ENCODE data around the gene ADD3.
"Not testable (repeated sequence)": the region's sequence is repeated elsewhere in the genome, so short reads cannot be mapped to it uniquely, and the experiment has no call there.

The ADD3 gene

DNA sequence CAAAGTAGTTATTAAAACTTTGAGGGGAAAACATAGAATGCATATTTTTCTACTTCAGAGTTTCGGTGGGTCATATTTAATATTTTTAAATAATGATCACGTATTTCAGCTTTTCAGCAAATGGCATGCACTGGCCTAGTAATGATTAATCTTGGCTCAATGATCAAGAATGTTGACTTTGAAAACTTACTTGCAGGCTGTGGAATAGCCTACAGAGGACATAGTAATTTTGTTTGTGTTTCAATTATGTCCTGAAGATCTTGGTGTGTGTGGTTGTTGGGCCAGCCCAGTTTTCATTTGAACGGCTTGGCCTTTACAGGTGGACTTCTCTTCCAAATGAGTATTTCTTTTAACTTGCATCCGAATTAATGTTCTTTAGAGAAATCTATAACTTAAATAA lies 35.1 kb downstream of the ADD3 start:
- H3K4me3 Mint-ChIP-seq: no peak overlapping the region
- H3K27ac Mint-ChIP-seq: no peak overlapping the region
- H3K27me3 Mint-ChIP-seq: no peaks in the 10 kb centered on the region
- no peak for DNase-seq
- peaks cover under 1 to 3% of the 10 kb centered on the region in 2 donors for H3K36me3 Mint-ChIP-seq
- H3K9me3 Mint-ChIP-seq: no peaks in the 10 kb centered on the region
- peaks cover 18 to 29% of the 10 kb centered on the region in 2 donors for H3K4me1 Mint-ChIP-seq
- ATAC-seq (replicated peaks): no peak

DNA sequence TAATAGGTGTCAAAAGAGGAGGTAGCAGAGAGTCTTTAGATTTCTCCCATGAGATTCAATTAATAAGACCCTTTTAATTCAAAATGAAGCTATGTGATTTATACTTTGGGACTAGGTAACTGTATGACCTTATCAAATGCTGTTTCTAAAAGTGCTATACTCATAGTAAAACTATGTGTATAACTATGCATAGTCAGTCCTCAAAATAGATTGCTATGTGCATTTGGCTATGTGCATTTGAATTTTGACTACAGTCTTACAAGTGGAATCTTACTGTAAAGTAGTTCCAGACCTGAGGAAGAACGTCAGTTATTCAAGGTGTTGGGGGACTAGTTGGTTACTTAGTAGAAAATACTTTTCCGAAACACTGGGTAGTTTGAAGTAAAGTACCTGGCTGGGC lies 36.9 kb downstream of the ADD3 start:
- Mint-ChIP-seq H3K27ac (no peak overlapping the region), H3K4me1 (peaks cover 15 to 18% of the 10 kb centered on the region in 2 donors), H3K36me3 (peaks cover 15 to 18% of the 10 kb centered on the region in 2 donors), H3K9me3 (peaks cover 6 to 7% of the 10 kb centered on the region in 2 donors), H3K27me3 (no peaks in the 10 kb centered on the region), H3K4me3 (no peak overlapping the region)
- no peak for ATAC-seq (replicated peaks)
- no peak for DNase-seq

DNA sequence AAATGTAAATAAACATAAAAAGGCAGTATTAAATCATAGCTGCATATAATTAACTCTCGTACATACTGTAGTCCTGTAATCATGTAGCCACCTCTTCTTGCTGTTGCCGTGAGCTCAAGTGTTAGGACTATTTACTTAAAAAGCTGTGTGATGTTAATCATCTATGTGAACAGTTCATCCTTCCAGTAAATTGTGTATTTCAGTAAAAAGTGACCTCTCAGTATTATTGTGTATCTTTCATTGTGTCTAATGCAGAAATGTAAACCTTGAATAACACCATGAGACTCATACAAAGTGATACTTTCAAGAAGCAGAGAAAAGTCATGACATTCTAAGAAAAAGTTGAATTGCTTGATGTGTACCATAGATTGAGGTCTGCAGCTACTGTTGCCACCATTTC lies 38.0 kb downstream of the ADD3 start:
- Mint-ChIP-seq H3K4me3 (no peak overlapping the region), H3K4me1 (peaks cover 10 to 17% of the 10 kb centered on the region in 2 donors), H3K9me3 (peaks cover 6 to 10% of the 10 kb centered on the region in 2 donors), H3K27ac (no peak overlapping the region), H3K27me3 (no peaks in the 10 kb centered on the region), H3K36me3 (peaks cover 26 to 28% of the 10 kb centered on the region in 2 donors)
- no peak for DNase-seq
- ATAC-seq (replicated peaks): no peak

DNA sequence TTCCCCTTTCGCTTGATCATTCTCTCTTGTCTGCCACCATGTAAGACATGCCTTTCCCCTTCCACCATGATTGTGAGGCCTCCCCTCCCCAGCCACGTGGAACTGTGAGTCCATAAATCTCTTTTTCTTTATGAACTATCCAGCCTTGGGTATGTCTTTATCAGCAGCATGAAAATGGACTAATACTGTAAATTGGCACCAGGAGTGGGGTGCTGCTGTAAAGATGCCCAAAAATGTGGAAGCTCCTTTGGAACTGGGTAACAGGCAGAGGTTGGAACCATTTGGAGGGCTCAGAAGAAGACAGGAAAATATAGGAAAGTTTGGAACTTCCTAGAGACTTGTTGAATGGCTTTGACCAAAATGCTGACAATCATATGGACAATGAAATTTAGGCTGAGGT lies 40.4 kb downstream of the ADD3 start:
- DNase-seq; H3K27me3 Mint-ChIP-seq; H3K27ac Mint-ChIP-seq; ATAC-seq (replicated peaks); H3K4me3 Mint-ChIP-seq: not testable (repeated sequence)
- H3K36me3 Mint-ChIP-seq: peaks cover 28 to 29% of the 10 kb centered on the region in 2 donors
- H3K4me1 Mint-ChIP-seq: peaks cover 9 to 27% of the 10 kb centered on the region in 2 donors
- H3K9me3 Mint-ChIP-seq: peaks cover 6 to 12% of the 10 kb centered on the region in 2 donors

DNA sequence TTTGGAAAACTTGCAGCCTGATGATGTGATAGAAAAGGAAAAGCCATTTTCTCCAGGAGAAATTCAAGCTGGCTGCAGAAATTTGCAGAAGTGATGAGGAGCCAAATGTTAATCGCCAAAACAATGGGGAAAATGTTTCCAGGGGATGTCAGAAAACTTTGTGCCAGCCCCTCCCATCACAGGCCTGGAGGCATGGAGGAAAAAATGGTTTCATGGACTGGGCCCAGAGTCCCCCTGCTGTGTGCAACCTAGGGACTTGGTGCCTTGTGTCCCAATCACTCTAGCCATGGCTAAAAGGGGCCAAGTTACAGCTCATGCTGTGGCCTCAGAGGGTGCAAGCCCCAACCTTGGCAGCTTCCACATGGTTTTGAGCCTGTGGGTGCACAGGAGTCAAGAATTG lies 41.0 kb downstream of the ADD3 start:
- DNase-seq (no peak), ATAC-seq (replicated peaks) (no peak)
- no peak overlapping the region for H3K4me3 Mint-ChIP-seq
- H3K36me3 Mint-ChIP-seq: peaks cover 27 to 29% of the 10 kb centered on the region in 2 donors
- H3K27ac Mint-ChIP-seq: no peak overlapping the region
- H3K27me3 Mint-ChIP-seq: no peaks in the 10 kb centered on the region
- peaks cover 9 to 27% of the 10 kb centered on the region in 2 donors for H3K4me1 Mint-ChIP-seq
- H3K9me3 Mint-ChIP-seq: peaks cover 6 to 12% of the 10 kb centered on the region in 2 donors

DNA sequence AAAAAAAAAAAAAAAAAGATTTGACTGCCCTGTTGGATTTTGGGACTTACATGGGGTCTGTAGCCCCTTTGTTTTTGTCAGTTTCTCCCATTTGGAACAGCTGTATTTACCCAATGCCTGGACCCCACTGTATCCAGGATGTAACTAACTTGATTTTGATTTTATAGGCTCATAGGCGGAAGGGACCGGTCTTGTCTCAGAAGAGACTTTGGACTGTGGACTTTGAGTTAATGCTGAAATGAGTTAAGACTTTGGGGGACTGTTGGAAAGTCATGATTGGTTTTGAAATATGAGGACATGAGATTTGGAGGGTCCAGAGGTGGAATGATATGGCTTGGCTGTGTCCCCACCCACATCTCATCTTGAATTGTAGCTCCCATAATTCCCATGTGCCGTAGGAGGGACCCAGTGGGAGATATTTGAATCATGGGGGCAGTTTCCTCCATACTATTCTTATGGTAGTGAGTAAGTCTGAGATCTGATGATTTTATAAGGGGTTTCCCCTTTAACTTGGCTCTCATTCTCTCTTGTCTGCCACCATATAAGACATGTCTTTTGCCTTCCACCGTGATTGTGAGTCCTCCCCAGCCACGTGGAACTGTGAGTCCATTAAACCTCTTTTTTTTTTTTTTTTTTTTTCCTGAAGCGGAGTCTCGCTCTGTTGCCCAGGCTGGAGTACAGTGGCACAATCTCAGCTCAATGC lies 42.3 kb downstream of the ADD3 start:
- not testable (repeated sequence) for ATAC-seq (replicated peaks)

DNA sequence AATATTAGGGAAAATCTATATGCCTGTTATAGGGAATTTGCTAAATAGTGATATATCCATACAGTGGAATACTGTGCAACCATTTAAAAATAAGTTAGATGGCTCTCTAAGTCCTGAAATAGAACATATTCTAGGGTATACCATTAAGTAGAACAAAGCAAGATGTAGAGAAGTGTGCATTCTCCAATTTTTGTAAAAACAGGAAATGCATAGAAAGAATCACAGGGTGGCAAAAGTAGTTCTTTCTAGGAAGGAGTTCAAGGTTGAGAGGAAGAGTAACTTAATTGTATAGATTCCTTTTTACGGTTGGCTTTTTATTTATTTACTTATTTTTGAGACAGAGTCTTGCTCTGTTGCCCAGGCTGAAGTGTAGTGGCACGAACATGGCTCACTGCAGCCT lies 43.7 kb downstream of the ADD3 start:
- Mint-ChIP-seq H3K27me3 (no peaks in the 10 kb centered on the region), H3K36me3 (peaks cover 27 to 29% of the 10 kb centered on the region in 2 donors), H3K9me3 (peaks cover 6 to 12% of the 10 kb centered on the region in 2 donors), H3K27ac (no peak overlapping the region), H3K4me1 (peaks cover 12 to 27% of the 10 kb centered on the region in 2 donors), H3K4me3 (no peak overlapping the region)
- ATAC-seq (replicated peaks) (no peak), DNase-seq (no peak)

More for the DNA sequence above, 42.3 kb downstream of the ADD3 start:
- peaks cover 6 to 12% of the 10 kb centered on the region in 2 donors for H3K9me3 Mint-ChIP-seq
- H3K27ac Mint-ChIP-seq, DNase-seq, H3K27me3 Mint-ChIP-seq, H3K4me3 Mint-ChIP-seq: not testable (repeated sequence)
- peaks cover 7 to 24% of the 10 kb centered on the region in 2 donors for H3K4me1 Mint-ChIP-seq
- peaks cover 27 to 29% of the 10 kb centered on the region in 2 donors for H3K36me3 Mint-ChIP-seq

DNA sequence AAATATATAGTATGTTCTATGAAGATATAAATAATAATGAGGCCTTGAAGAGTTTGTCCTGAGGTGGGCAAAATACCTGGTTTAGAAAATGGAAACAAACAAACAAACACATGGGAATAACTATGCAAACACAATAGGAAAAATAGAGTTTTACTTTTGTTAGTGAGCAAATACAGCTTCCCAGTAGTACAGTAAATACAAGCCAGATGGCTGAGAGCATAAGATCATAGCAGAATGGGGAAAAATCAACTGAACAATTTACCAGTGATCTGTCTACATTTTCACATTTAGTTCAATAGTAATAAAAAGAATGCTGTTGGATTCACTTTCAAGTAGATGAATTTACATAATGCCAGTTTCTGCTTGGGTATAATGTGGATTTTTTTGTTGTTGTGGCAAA lies 45.1 kb downstream of the ADD3 start:
- Mint-ChIP-seq H3K36me3 (peaks cover 25 to 29% of the 10 kb centered on the region in 2 donors), H3K4me1 (peaks cover 16 to 41% of the 10 kb centered on the region in 2 donors), H3K4me3 (no peak overlapping the region), H3K9me3 (peaks cover 6 to 12% of the 10 kb centered on the region in 2 donors), H3K27me3 (no peaks in the 10 kb centered on the region), H3K27ac (no peak overlapping the region)
- DNase-seq (no peak), ATAC-seq (replicated peaks) (no peak)

DNA sequence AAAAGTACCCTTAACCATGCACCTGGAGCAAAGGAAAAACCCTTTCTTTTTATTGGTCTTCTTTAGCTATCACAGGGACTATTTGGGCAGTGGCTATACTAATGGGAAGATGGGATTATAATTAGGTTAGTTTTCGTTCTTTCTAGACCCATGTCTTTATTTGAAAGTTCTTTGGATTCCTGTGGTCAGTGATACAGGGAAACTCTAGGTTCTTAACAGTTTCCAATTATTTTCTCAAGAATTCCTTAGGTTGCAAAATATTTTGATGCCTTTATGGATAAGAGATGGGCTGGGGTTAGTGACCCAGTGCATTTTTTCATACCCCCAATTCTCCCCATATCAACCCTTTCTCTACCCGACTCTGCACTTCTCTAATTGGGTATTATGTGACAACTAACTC lies 49.0 kb downstream of the ADD3 start:
- H3K4me1 Mint-ChIP-seq: peaks cover 33 to 60% of the 10 kb centered on the region in 2 donors
- no peaks in the 10 kb centered on the region for H3K27me3 Mint-ChIP-seq
- H3K27ac Mint-ChIP-seq: no peak overlapping the region
- H3K36me3 Mint-ChIP-seq: no peaks in the 10 kb centered on the region
- no peak for DNase-seq
- no peaks in the 10 kb centered on the region for H3K9me3 Mint-ChIP-seq
- no peak for ATAC-seq (replicated peaks)
- H3K4me3 Mint-ChIP-seq: no peak overlapping the region

DNA sequence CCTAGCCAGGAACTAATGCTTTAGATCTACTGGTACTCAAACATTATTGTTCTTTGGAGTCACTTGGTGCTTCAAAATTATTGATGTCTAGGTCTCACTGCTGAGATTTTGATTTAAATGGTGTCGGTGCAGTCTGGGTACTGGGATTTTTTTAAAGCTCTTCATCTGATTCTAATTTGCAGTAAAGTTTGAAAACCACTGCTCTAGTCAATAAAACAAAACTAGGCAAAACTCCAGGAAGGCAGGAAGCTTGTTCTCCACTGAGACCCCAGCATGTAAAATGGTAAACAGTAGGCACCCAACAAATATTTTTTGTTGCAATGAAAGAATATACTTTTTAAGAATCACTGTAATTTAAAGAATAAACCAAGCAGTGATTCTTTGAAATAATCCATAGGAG lies 49.7 kb downstream of the ADD3 start:
- Mint-ChIP-seq H3K36me3 (no peaks in the 10 kb centered on the region), H3K4me1 (peaks cover 33 to 55% of the 10 kb centered on the region in 2 donors), H3K4me3 (peak overlapping the region in 1 of 2 donors; percentile 20), H3K27me3 (no peaks in the 10 kb centered on the region), H3K9me3 (no peaks in the 10 kb centered on the region), H3K27ac (no peak overlapping the region)
- DNase-seq: no peak
- ATAC-seq (replicated peaks): no peak

DNA sequence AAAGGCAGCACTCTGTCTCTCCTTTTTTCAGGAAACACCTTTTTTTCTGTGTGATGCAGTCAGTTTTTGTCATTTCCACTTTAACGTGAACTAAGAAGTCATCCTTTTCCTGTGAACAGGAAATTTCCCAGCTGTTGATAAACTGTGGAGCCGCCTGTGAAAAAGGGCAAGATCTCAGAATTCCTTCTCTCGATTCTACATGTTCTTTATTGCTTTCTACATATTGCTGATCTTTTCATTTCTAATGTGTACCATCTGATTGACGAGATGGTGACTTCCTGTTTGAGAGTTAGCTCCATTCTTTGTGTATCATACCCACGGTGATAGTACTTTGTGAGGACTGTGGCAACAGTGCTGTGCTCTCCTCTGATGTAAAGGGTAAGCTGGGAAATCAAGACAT lies 50.4 kb downstream of the ADD3 start:
- Mint-ChIP-seq H3K4me3 (peak overlapping the region; percentile 79 to 82), H3K9me3 (no peaks in the 10 kb centered on the region), H3K27ac (peak overlapping the region; percentile 87), H3K4me1 (peaks cover 33 to 61% of the 10 kb centered on the region in 2 donors), H3K27me3 (no peaks in the 10 kb centered on the region), H3K36me3 (no peaks in the 10 kb centered on the region)
- DNase-seq (no peak), ATAC-seq (replicated peaks) (peak; percentile 54 to 72)

DNA sequence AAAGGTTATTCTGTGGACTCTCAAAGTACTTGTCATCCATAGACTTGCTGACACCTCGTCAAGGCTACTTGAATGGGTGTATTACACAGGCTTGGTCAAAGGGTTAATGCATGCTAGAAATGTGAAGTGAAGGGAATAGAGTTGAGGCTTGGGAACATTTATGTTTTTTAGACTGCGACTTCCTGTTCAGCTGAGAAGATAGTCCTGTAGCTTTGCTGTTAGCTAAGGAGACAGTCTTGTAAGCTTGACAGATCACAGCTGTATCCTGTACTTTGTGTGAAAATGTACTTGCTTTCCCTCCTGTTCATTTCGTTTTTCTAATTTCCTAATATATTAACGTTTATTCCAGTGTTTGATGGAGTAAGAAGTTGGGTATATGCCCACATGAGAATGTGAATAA lies 52.1 kb downstream of the ADD3 start:
- DNase-seq (no peak), ATAC-seq (replicated peaks) (peak in 1 of 2 donors; percentile 47)
- no peak overlapping the region for H3K4me3 Mint-ChIP-seq
- H3K4me1 Mint-ChIP-seq: peaks cover 34 to 66% of the 10 kb centered on the region in 2 donors
- peak overlapping the region; percentile 65 for H3K27ac Mint-ChIP-seq
- H3K36me3 Mint-ChIP-seq: no peaks in the 10 kb centered on the region
- H3K27me3 Mint-ChIP-seq: no peaks in the 10 kb centered on the region
- H3K9me3 Mint-ChIP-seq: no peaks in the 10 kb centered on the region

DNA sequence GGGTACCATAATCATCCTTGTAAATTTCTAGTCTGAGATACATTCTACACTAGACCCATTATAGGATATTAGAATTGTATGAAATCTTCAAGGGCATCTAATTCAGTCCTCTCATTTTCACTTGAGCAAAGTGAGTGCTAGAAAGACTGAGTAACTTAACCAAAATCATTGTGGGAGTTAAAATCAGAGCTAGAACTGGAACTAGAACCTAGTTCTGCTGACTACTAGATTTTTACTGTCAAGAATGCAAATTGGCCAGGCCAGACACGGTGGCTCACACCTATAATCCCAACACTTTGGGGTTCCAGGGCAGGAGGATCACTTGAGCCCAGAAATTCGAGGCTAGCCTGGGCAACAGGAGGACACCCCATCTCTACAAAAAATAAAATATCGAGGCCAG lies 53.9 kb downstream of the ADD3 start:
- Mint-ChIP-seq H3K4me1 (peaks cover 39 to 78% of the 10 kb centered on the region in 2 donors), H3K9me3 (no peaks in the 10 kb centered on the region), H3K4me3 (no peak overlapping the region), H3K36me3 (peaks cover 3 to 6% of the 10 kb centered on the region in 2 donors), H3K27ac (no peak overlapping the region), H3K27me3 (no peaks in the 10 kb centered on the region)
- no peak for DNase-seq
- no peak for ATAC-seq (replicated peaks)

DNA sequence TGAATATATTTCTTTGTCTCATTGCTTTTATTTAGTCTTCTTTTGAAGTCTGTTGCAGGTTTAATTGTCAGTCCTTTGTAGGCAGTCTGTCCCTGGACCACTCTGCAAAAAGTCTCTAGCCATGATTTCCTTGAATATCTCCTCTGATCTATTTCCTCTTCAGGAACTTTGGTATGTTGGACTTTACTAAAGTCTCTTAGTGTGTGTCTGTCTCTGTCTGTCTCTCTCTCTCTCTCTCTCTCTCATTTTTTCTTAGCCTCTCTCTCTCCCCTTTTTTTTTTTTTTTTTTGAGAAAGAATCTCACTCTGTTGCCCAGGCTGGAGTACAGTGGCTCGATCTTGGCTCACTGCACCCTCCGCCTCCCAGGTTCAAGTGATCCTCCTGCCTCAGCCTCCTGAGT lies 57.5 kb downstream of the ADD3 start:
- DNase-seq (no peak), ATAC-seq (replicated peaks) (no peak)
- Mint-ChIP-seq H3K4me1 (peaks cover 33 to 70% of the 10 kb centered on the region in 2 donors), H3K4me3 (no peak overlapping the region), H3K9me3 (no peaks in the 10 kb centered on the region), H3K27me3 (no peaks in the 10 kb centered on the region), H3K36me3 (peaks cover 3 to 6% of the 10 kb centered on the region in 2 donors), H3K27ac (no peak overlapping the region)

Data from stimulated activated naive B cell treated with anti-CD40 and anti-IgM and Interleukin-4, amounts not matched to agents 10 μg/mL and 1 μg/mL and 100 μg/mL, for 72 hours (primary cell).